SK-N-MC (cell line): Measurements from ENCODE around the gene NKIRAS1.
"Not testable (repeated sequence)": the region's sequence is repeated elsewhere in the genome, so short reads cannot be mapped to it uniquely, and the experiment has no call there.

Experiments
- EZH2 ChIP-seq: fragments of 200-600 bp; sonication (generic); IDR thresholded peaks from one replicate; pipeline ENCODE4 v1.6.1; 2017; ENCODE audit warnings: antibody characterized with exemption
- POLR2AphosphoS5 ChIP-seq: IDR thresholded peaks from 2 replicates; pipeline ENCODE4 v1.6.1; 2012; ENCODE audit warnings: mild to moderate bottlenecking, low read depth, low read length, borderline replicate concordance

- not testable (repeated sequence) for TF ChIP-seq EZH2, POLR2AphosphoS5
These were observed 1.0 kb upstream of the NKIRAS1 start for GRCh38 chr3:23917679-23918303.
